ENCODE data around the gene CDC123. TPM values are rescaled to one million over a fixed set of nuclear protein-coding genes. Genes with fewer than 3 reads are reported as not detected.

The CDC123 gene
- total RNA-seq, 1 donor from 2014 or later = 43.7 TPM

- DNase-seq (no peak), ATAC-seq (no peak)
- TF ChIP-seq CTCF (IDR thresholded peaks at IDR 0.05) = no peak
- Histone ChIP-seq H3K27ac (no peak overlapping the region), H3K36me3 (peaks cover 63% of the 10 kb centered on the region), H3K4me1 (peaks cover 18% of the 10 kb centered on the region), H3K9me3 (no peaks in the 10 kb centered on the region), H3K4me3 (no peak overlapping the region), H3K27me3 (ENCODE audit: low read depth) (no peaks in the 10 kb centered on the region)
- intact Hi-C loops (cut with DNase I) = no loop called here
Observed at GRCh38 chr10:12200850-12201249, 4.9 kb downstream of the CDC123 start.

- H3K4me1 ChIP-seq = peaks cover 18% of the 10 kb centered on the region
- no peak overlapping the region for H3K27ac ChIP-seq
- no peak for TF ChIP-seq CTCF (IDR thresholded peaks at IDR 0.05)
- no peak for DNase-seq
- no peak for ATAC-seq
- no peaks in the 10 kb centered on the region for H3K27me3 ChIP-seq (ENCODE audit: low read depth)
- H3K9me3 ChIP-seq = no peaks in the 10 kb centered on the region
- peaks cover 67% of the 10 kb centered on the region for H3K36me3 ChIP-seq
- intact Hi-C loops (cut with DNase I) = no loop called here
- H3K4me3 ChIP-seq = no peak overlapping the region
Observed at GRCh38 chr10:12201543-12201942, 5.6 kb downstream of the CDC123 start.

- Histone ChIP-seq H3K9me3 (no peaks in the 10 kb centered on the region), H3K27ac (no peak overlapping the region), H3K4me1 (peaks cover 12% of the 10 kb centered on the region), H3K36me3 (peaks cover 67% of the 10 kb centered on the region), H3K27me3 (ENCODE audit: low read depth) (no peaks in the 10 kb centered on the region), H3K4me3 (no peak overlapping the region)
- no peak for TF ChIP-seq CTCF (IDR thresholded peaks at IDR 0.05)
- DNase-seq = no peak
- no peak for ATAC-seq
- intact Hi-C loops (cut with DNase I) = no loop called here
Observed at GRCh38 chr10:12202226-12202625, 6.2 kb downstream of the CDC123 start.

GRCh38 chr10:12205082-12205481, 9.1 kb downstream of the CDC123 start:
- no peaks in the 10 kb centered on the region for H3K27me3 ChIP-seq (ENCODE audit: low read depth)
- ATAC-seq (no peak), DNase-seq (no peak)
- no peaks in the 10 kb centered on the region for H3K9me3 ChIP-seq
- peaks cover 73% of the 10 kb centered on the region for H3K36me3 ChIP-seq
- no peak overlapping the region for H3K27ac ChIP-seq
- no peak overlapping the region for H3K4me3 ChIP-seq
- no peak for TF ChIP-seq CTCF (IDR thresholded peaks at IDR 0.05)
- intact Hi-C loops (cut with DNase I) = no loop called here
- no peaks in the 10 kb centered on the region for H3K4me1 ChIP-seq

GRCh38 chr10:12207114-12207513, 11.1 kb downstream of the CDC123 start:
- no peak overlapping the region for H3K27ac ChIP-seq
- DNase-seq (no peak), ATAC-seq (no peak)
- H3K9me3 ChIP-seq = no peaks in the 10 kb centered on the region
- no peaks in the 10 kb centered on the region for H3K27me3 ChIP-seq (ENCODE audit: low read depth)
- TF ChIP-seq CTCF (IDR thresholded peaks at IDR 0.05) = no peak
- H3K36me3 ChIP-seq = peaks cover 73% of the 10 kb centered on the region
- no peak overlapping the region for H3K4me3 ChIP-seq
- intact Hi-C loops (cut with DNase I) = no loop called here
- no peaks in the 10 kb centered on the region for H3K4me1 ChIP-seq

- Histone ChIP-seq H3K9me3 (no peaks in the 10 kb centered on the region), H3K36me3 (peaks cover 71% of the 10 kb centered on the region), H3K27ac (no peak overlapping the region), H3K27me3 (ENCODE audit: low read depth) (no peaks in the 10 kb centered on the region), H3K4me3 (no peak overlapping the region), H3K4me1 (no peaks in the 10 kb centered on the region)
- no peak for TF ChIP-seq CTCF (IDR thresholded peaks at IDR 0.05)
- ATAC-seq (no peak), DNase-seq (no peak)
- intact Hi-C loops (cut with DNase I) = no loop called here
Observed at GRCh38 chr10:12208460-12208859, 12.5 kb downstream of the CDC123 start.

Data from lower lobe of right lung (tissue), 2 donors.